Neural cell (in vitro differentiated cells): ENCODE measurements around the gene CHORDC1.
"Not testable (repeated sequence)": the region's sequence is repeated elsewhere in the genome, so short reads cannot be mapped to it uniquely, and the experiment has no call there.

ENCODE experiments used
- CTCF ChIP-seq: fragments of 450-650 bp; IDR thresholded peaks from 2 replicates; pipeline ENCODE4 v1.5.1; 2014; ENCODE audit warnings: antibody characterized with exemption, mild to moderate bottlenecking, moderate library complexity; ENCODE audit not compliant: poor library complexity, severe bottlenecking
- EP300 ChIP-seq: fragments of 450-650 bp; conservative IDR thresholded peaks from 2 replicates; pipeline ENCODE4 v1.6.1; 2014; ENCODE audit warnings: antibody characterized with exemption, mild to moderate bottlenecking, moderate library complexity; ENCODE audit not compliant: poor library complexity, severe bottlenecking

GRCh38 chr11:90167704-90168103, 55.1 kb downstream of the CHORDC1 start:
- TF ChIP-seq CTCF, EP300: not testable (repeated sequence)
